DND-41 (cell line): ENCODE results near the gene ADCYAP1.

Experiments used
- ATAC-seq: fragments of 200-7000 bp; cut with Tn5 transposase; 3 replicates; pipeline ENCODE4 v1.9.1; 2021; ENCODE audit warnings: low read depth; ENCODE audit not compliant: insufficient read depth
- DNase-seq: peaks from one replicate; pipeline ENCODE4 v3.0.0-alpha.2; 2020
- H2AFZ ChIP-seq: 2 replicates; pipeline ENCODE4 v1.6.0; 2012; ENCODE audit warnings: low read depth, low read length
- H3K27ac ChIP-seq: 2 replicates; pipeline ENCODE4 v1.5.1; 2012; ENCODE audit warnings: low read length, inconsistent platforms
- H3K27me3 ChIP-seq: fragments of 200-600 bp; sonication (generic); 2 replicates; pipeline ENCODE4 v1.6.0; 2012; ENCODE audit warnings: low read length, mild to moderate bottlenecking, inconsistent platforms; ENCODE audit not compliant: insufficient read depth, poor library complexity
- H3K36me3 ChIP-seq: 2 replicates; pipeline ENCODE4 v1.5.1; 2012; ENCODE audit warnings: low read length, inconsistent platforms; ENCODE audit not compliant: insufficient read depth
- H3K4me1 ChIP-seq: 2 replicates; pipeline ENCODE4 v1.5.1; 2012; ENCODE audit warnings: mild to moderate bottlenecking, low read length; ENCODE audit not compliant: insufficient read depth
- H3K4me2 ChIP-seq: 2 replicates; pipeline ENCODE4 v1.6.0; 2012; ENCODE audit warnings: mild to moderate bottlenecking, moderate library complexity, low read length, inconsistent platforms; ENCODE audit not compliant: insufficient read depth
- H3K4me3 ChIP-seq, 2 experiments: fragments of 200-600 bp in 1 of 2; shearing (Covaris generic) in 1 of 2; 2 replicates each; pipeline ENCODE4 v1.5.1; 2012 to 2016; ENCODE audit warnings: inconsistent platforms in 2 of 2, low read length in 2 of 2, mild to moderate bottlenecking in 2 of 2, low read depth in 1 of 2, moderate library complexity in 1 of 2
- H3K79me2 ChIP-seq: 2 replicates; pipeline ENCODE4 v1.6.0; 2012; ENCODE audit warnings: low read length, inconsistent platforms; ENCODE audit not compliant: insufficient read depth
- H3K9ac ChIP-seq: 2 replicates; pipeline ENCODE4 v1.6.0; 2012; ENCODE audit warnings: low read depth, mild to moderate bottlenecking, inconsistent platforms, low read length, moderate library complexity
- H3K9me3 ChIP-seq: 2 replicates; pipeline ENCODE4 v1.5.1; 2012; ENCODE audit warnings: low read length, moderate library complexity, mild to moderate bottlenecking, inconsistent platforms; ENCODE audit not compliant: insufficient read depth, severe bottlenecking
- H4K20me1 ChIP-seq: 2 replicates; pipeline ENCODE4 v1.6.0; 2012; ENCODE audit warnings: low read length; ENCODE audit not compliant: insufficient read depth
- EZH2 ChIP-seq: IDR thresholded peaks from 3 replicates; pipeline ENCODE4 v1.6.1; 2012; ENCODE audit warnings: borderline replicate concordance, low read depth, mild to moderate bottlenecking, moderate library complexity, low read length, inconsistent platforms; ENCODE audit not compliant: severe bottlenecking
- TF ChIP-seq, protein P1 (sequence below): IDR thresholded peaks from 2 replicates; pipeline ENCODE4 v1.5.1; 2012; ENCODE audit warnings: borderline replicate concordance, low read length, moderate library complexity, mild to moderate bottlenecking; ENCODE audit not compliant: poor library complexity, severe bottlenecking; ENCODE audit errors: extremely low read depth

Gene ADCYAP1

DNA sequence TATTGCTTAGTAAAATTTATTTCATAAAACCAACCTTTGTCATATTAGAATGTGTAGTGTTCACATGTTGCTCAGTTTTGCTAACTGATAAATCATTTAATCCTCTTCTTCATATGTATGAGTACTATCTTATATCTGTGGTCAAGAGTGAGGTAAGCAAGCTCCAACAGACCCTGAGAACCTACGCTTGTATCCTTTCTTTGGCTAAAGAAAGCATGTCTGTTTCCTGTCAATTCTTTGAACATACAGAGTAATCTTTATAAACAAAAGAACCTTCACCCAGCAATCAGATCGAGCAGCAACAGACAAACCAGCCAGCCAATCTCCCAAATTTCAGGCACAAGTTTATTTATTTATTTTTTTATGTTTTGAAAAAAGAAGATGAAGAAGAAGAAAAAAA lies 6.4 kb downstream of the ADCYAP1 start:
- Histone ChIP-seq H3K4me1 (peaks cover 29% of the 10 kb centered on the region), H3K27me3 (no peaks in the 10 kb centered on the region), H3K36me3 (no peaks in the 10 kb centered on the region), H4K20me1 (no peaks in the 10 kb centered on the region), H3K9me3 (no peaks in the 10 kb centered on the region), H3K9ac (0 out of 2 replicates have a peak overlapping the region, but pooled peaks have one; percentile 16), H2AFZ (0 out of 2 replicates have a peak overlapping the region, but pooled peaks have one; percentile 2), H3K4me2 (peak overlapping the region; percentile 55), H3K79me2 (no peaks in the 10 kb centered on the region), H3K27ac (peak overlapping the region; percentile 70), H3K4me3 (peak overlapping the region in 1 of 2 experiments; percentile 43; a peak in 1 of 4 replicates)
- DNase-seq = peak; percentile 34
- peak; percentile 88 for ATAC-seq
- no peak for TF ChIP-seq EZH2
- TF ChIP-seq, protein P1, sequence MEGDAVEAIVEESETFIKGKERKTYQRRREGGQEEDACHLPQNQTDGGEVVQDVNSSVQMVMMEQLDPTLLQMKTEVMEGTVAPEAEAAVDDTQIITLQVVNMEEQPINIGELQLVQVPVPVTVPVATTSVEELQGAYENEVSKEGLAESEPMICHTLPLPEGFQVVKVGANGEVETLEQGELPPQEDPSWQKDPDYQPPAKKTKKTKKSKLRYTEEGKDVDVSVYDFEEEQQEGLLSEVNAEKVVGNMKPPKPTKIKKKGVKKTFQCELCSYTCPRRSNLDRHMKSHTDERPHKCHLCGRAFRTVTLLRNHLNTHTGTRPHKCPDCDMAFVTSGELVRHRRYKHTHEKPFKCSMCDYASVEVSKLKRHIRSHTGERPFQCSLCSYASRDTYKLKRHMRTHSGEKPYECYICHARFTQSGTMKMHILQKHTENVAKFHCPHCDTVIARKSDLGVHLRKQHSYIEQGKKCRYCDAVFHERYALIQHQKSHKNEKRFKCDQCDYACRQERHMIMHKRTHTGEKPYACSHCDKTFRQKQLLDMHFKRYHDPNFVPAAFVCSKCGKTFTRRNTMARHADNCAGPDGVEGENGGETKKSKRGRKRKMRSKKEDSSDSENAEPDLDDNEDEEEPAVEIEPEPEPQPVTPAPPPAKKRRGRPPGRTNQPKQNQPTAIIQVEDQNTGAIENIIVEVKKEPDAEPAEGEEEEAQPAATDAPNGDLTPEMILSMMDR = no peak

DNA sequence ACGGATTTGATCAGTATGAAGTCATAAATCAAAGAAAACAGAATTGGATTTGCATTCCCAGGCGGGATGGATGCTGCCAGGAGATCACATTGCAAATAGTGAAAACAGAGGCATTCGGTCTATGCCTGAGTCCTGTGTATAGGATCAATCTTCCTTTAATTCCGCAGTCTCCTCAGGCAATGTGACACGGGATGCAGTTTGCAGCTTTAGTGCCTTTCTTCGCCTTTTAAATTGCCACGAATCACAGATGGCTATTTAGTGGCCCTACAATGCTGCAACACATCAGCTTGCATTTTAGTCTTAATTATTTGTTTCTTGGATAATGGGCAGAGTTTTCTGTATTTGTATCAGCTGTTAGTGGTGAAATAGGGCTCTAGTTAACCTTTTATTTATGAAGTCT lies 6.8 kb downstream of the ADCYAP1 start:
- no peaks in the 10 kb centered on the region for H3K79me2 ChIP-seq
- no peaks in the 10 kb centered on the region for H4K20me1 ChIP-seq
- peak overlapping the region; percentile 55 for H3K4me2 ChIP-seq
- H3K4me3 ChIP-seq = peak overlapping the region in 1 of 2 experiments; percentile 43; a peak in 2 of 4 replicates
- 0 out of 2 replicates have a peak overlapping the region, but pooled peaks have one; percentile 2 for H2AFZ ChIP-seq
- peak overlapping the region; percentile 31 for H3K9ac ChIP-seq
- H3K36me3 ChIP-seq = no peaks in the 10 kb centered on the region
- TF ChIP-seq, protein P1 = no peak
- TF ChIP-seq EZH2 = no peak
- H3K9me3 ChIP-seq = no peaks in the 10 kb centered on the region
- no peaks in the 10 kb centered on the region for H3K27me3 ChIP-seq
- H3K27ac ChIP-seq = peak overlapping the region; percentile 59
- peaks cover 31% of the 10 kb centered on the region for H3K4me1 ChIP-seq
- ATAC-seq (0 out of 3 replicates have a peak, but pooled peaks have one; percentile 11), DNase-seq (no peak)

DNA sequence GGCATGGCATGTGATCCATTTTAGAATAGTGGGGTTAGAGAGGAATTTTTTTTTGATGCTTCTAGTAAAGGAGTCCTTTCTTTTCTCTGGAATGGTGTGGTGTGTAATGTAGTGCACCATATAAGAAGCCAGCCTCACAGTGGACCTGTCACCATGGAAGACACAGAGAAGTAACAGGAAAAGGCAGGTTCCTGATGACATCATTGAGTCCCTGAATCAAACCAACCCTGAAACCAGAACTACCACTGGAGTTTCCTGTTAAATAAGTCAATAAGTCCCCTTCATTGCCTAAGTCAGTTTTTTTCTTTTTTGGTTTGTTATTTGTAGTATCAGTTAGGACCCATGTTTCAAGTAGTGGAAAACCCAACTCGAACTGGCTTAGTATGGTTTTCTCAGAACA lies 11.9 kb downstream of the ADCYAP1 start:
- Histone ChIP-seq H3K4me1 (peaks cover 20% of the 10 kb centered on the region), H3K79me2 (no peaks in the 10 kb centered on the region), H3K27ac (no peak overlapping the region), H3K9me3 (no peaks in the 10 kb centered on the region), H2AFZ (no peak overlapping the region), H3K4me2 (no peak overlapping the region), H4K20me1 (no peaks in the 10 kb centered on the region), H3K4me3 (no peak overlapping the region), H3K36me3 (no peaks in the 10 kb centered on the region), H3K27me3 (no peaks in the 10 kb centered on the region), H3K9ac (no peak overlapping the region)
- no peak for TF ChIP-seq EZH2
- TF ChIP-seq, protein P1 = no peak
- DNase-seq (no peak), ATAC-seq (peak; percentile 31; the same call in 1 of the 3 replicates)
